HepG2 (cell line): Measurements from ENCODE around the gene CLDN15. TPM values are rescaled to one million over a fixed set of nuclear protein-coding genes. Genes with fewer than 3 reads are reported as not detected.

Source experiments
- ADNP ChIP-seq: sonication (generic); formaldehyde crosslinking; IDR thresholded peaks from 2 replicates; pipeline ENCODE4 v1.4.0; 2020; ENCODE audit warnings: missing genetic modification reagents
- GATAD1 ChIP-seq: IDR thresholded peaks from 2 replicates; pipeline ENCODE4 v1.6.1; 2016; ENCODE audit warnings: missing genetic modification reagents, missing compliant biosample characterization
- GTF2F1 ChIP-seq: fragments of 150-350 bp; IDR thresholded peaks from 2 replicates; pipeline ENCODE4 v1.6.1; 2014; ENCODE audit warnings: low read length
- KDM5B ChIP-seq: sonication (generic); formaldehyde crosslinking; IDR thresholded peaks from 2 replicates; pipeline ENCODE4 v1.4.0; 2020; ENCODE audit warnings: missing genetic modification reagents, mild to moderate bottlenecking, borderline replicate concordance
- MEIS1 ChIP-seq: sonication (generic); formaldehyde crosslinking; IDR thresholded peaks from 2 replicates; pipeline ENCODE4 v1.9.0; 2021; ENCODE audit warnings: mild to moderate bottlenecking, missing genetic modification reagents, moderate library complexity, borderline replicate concordance
- ONECUT2 ChIP-seq: sonication (generic); formaldehyde crosslinking; IDR thresholded peaks from 2 replicates; pipeline ENCODE4 v1.4.0; 2020; ENCODE audit warnings: missing genetic modification reagents
- SKI ChIP-seq: fragments of 450-650 bp; IDR thresholded peaks from one replicate; pipeline ENCODE4 v1.6.1; 2018; ENCODE audit warnings: mild to moderate bottlenecking; ENCODE audit not compliant: partially characterized antibody
- SOX13 ChIP-seq, 3 experiments: fragments of 450-650 bp in 1 of 3; sonication (generic) in 1 of 3; formaldehyde crosslinking in 1 of 3; IDR thresholded peaks in 2 of 3; conservative IDR thresholded peaks in 1 of 3; 2 replicates each; pipeline versions ENCODE4 v1.5.0 to v1.6.1; 2016 to 2020; ENCODE audit warnings: antibody characterized with exemption in 1 of 3, mild to moderate bottlenecking in 1 of 3, missing compliant biosample characterization in 1 of 3, missing genetic modification reagents in 1 of 3, moderate library complexity in 1 of 3
- TCF12 ChIP-seq, 2 experiments: fragments of 450-650 bp in 1 of 2; sonication (generic) in 1 of 2; formaldehyde crosslinking in 1 of 2; IDR thresholded peaks; 2 replicates each; pipeline versions ENCODE4 v1.6.1 to v1.8.0; 2017 to 2022; ENCODE audit warnings: antibody characterized with exemption in 1 of 2, mild to moderate bottlenecking in 1 of 2, missing genetic modification reagents in 1 of 2, moderate library complexity in 1 of 2
- TMF1 ChIP-seq: sonication (generic); formaldehyde crosslinking; IDR thresholded peaks from 2 replicates; pipeline ENCODE4 v1.8.1; 2022; ENCODE audit warnings: low read depth, missing genetic modification reagents
- ZNF124 ChIP-seq: sonication (generic); formaldehyde crosslinking; IDR thresholded peaks from 2 replicates; pipeline ENCODE4 v1.4.0; 2020; ENCODE audit warnings: missing genetic modification reagents
- ZNF225 ChIP-seq: sonication (generic); formaldehyde crosslinking; IDR thresholded peaks from 2 replicates; pipeline ENCODE4 v1.4.0; 2020; ENCODE audit warnings: mild to moderate bottlenecking, missing genetic modification reagents
- ZNF350 ChIP-seq: sonication (generic); formaldehyde crosslinking; IDR thresholded peaks from 2 replicates; pipeline ENCODE4 v1.4.0; 2020; ENCODE audit warnings: mild to moderate bottlenecking, low read depth, missing genetic modification reagents, borderline replicate concordance
- ZNF382 ChIP-seq: sonication (generic); formaldehyde crosslinking; IDR thresholded peaks from 2 replicates; pipeline ENCODE4 v1.5.0; 2020; ENCODE audit warnings: missing genetic modification reagents, mild to moderate bottlenecking, borderline replicate concordance
- ZNF451 ChIP-seq: sonication (generic); formaldehyde crosslinking; IDR thresholded peaks from 2 replicates; pipeline ENCODE4 v1.5.0; 2020; ENCODE audit warnings: mild to moderate bottlenecking, missing genetic modification reagents
- ZNF530 ChIP-seq: sonication (generic); formaldehyde crosslinking; IDR thresholded peaks from 2 replicates; pipeline ENCODE4 v1.5.0; 2020; ENCODE audit warnings: low read depth, mild to moderate bottlenecking, missing genetic modification reagents
- ZNF737 ChIP-seq: sonication (generic); formaldehyde crosslinking; IDR thresholded peaks from 2 replicates; pipeline ENCODE4 v1.5.0; 2020; ENCODE audit warnings: missing genetic modification reagents, mild to moderate bottlenecking, borderline replicate concordance
- polyA plus RNA-seq, 8 experiments: library from polyadenylated mRNA; depleted of rRNA in 3 of 8; stranded (reverse) in 7 of 8; unstranded in 1 of 8; fragments of >200 nt; fragmentation: Illumina TruSeq in 4 of 8; extraction: Trizol in 4 of 8; gene quantifications; 2 replicates each; pipeline versions ENCODE4 v1.2.1 to v1.2.3, GENCODE V29; 2011 to 2016; ENCODE audit warnings: low read depth in 4 of 8, missing spikeins in 1 of 8, mixed read lengths in 1 of 8; ENCODE audit not compliant: insufficient read depth in 1 of 8
- total RNA-seq, 5 experiments: library from RNA; depleted of rRNA; stranded (reverse); fragments of >200 nt; fragmentation: Illumina TruSeq; extraction: Trizol; gene quantifications; 2 replicates each; pipeline ENCODE4 v1.2.3, GENCODE V29; 2016; ENCODE audit warnings: low read depth in 1 of 5
- TF ChIP-seq, protein P1 (sequence below): fragments of 450-650 bp; IDR thresholded peaks from 2 replicates; pipeline ENCODE4 v1.6.1; 2017
- TF ChIP-seq, protein P2 (sequence below): sonication (generic); formaldehyde crosslinking; IDR thresholded peaks from 2 replicates; pipeline ENCODE4 v1.5.0; 2020; ENCODE audit warnings: mild to moderate bottlenecking, missing genetic modification reagents, moderate library complexity
- TF ChIP-seq, protein P3 (sequence below): sonication (generic); formaldehyde crosslinking; IDR thresholded peaks from 2 replicates; pipeline ENCODE4 v1.5.1; 2020; ENCODE audit warnings: missing genetic modification reagents, mild to moderate bottlenecking, borderline replicate concordance
- TF ChIP-seq, protein P4 (sequence below): sonication (generic); formaldehyde crosslinking; IDR thresholded peaks from 2 replicates; pipeline ENCODE4 v1.5.1; 2020; ENCODE audit warnings: mild to moderate bottlenecking, missing genetic modification reagents

The CLDN15 gene
- total and polyA plus RNA-seq, 2 of the 13 experiments (the other 11 are each of a cell fraction or from before 2014, with no cell fraction given), result 7.1 to 17.8 TPM

DNA sequence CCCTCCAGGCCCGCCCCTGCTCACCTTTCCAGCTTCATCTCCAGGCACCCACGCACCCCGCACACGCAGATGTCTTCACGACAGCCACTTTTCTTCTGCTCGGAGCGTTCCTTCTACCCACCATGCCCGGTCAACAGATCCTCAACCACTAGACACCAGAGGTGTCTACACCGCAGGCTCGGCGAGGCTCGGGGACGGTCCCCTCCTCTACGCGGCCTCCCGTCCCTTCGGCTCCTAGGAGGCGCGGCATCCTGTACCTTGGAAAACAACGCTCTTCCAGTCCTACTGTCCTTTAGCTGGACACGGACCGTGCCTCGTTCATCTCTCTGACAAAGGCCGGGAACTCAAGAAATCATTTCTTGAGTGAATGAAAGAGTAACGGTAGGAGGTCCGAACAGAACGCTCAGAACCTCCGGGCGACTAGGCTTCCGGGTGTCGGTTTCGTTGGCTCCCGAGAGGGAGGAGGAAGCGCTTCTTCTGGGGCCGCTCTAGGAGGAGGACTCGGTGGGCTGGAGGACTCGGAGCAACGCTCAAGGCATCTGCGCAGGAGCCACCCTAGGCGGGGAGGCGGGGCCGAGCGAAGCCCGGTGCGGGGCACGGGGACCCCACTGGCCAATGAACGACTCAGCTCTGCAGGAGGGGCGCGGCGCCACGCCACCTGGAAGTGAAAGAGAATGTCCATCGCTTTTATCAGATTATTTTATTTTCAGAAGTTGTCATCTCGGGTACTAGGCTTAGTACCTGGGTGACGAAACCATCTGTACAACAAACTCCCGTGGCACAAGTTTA is 14.5 kb upstream of the CLDN15 start (continued):
- TF ChIP-seq ZNF737 (CRISPR knock-in tag), result no peak
- TF ChIP-seq KDM5B, result no peak
- no peak for TF ChIP-seq TMF1 (CRISPR knock-in tag)
- TF ChIP-seq, protein P1, sequence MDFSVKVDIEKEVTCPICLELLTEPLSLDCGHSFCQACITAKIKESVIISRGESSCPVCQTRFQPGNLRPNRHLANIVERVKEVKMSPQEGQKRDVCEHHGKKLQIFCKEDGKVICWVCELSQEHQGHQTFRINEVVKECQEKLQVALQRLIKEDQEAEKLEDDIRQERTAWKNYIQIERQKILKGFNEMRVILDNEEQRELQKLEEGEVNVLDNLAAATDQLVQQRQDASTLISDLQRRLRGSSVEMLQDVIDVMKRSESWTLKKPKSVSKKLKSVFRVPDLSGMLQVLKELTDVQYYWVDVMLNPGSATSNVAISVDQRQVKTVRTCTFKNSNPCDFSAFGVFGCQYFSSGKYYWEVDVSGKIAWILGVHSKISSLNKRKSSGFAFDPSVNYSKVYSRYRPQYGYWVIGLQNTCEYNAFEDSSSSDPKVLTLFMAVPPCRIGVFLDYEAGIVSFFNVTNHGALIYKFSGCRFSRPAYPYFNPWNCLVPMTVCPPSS, result no peak
- no peak for TF ChIP-seq TCF12 (IDR thresholded peaks at IDR 0.05)
- no peak for TF ChIP-seq TCF12 (CRISPR knock-in tag; IDR thresholded peaks at IDR 0.05)
- no peak for TF ChIP-seq GTF2F1
- TF ChIP-seq ZNF382 (CRISPR knock-in tag), result no peak
- TF ChIP-seq, protein P2, sequence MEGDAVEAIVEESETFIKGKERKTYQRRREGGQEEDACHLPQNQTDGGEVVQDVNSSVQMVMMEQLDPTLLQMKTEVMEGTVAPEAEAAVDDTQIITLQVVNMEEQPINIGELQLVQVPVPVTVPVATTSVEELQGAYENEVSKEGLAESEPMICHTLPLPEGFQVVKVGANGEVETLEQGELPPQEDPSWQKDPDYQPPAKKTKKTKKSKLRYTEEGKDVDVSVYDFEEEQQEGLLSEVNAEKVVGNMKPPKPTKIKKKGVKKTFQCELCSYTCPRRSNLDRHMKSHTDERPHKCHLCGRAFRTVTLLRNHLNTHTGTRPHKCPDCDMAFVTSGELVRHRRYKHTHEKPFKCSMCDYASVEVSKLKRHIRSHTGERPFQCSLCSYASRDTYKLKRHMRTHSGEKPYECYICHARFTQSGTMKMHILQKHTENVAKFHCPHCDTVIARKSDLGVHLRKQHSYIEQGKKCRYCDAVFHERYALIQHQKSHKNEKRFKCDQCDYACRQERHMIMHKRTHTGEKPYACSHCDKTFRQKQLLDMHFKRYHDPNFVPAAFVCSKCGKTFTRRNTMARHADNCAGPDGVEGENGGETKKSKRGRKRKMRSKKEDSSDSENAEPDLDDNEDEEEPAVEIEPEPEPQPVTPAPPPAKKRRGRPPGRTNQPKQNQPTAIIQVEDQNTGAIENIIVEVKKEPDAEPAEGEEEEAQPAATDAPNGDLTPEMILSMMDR, result no peak
- no peak for TF ChIP-seq ZNF225 (CRISPR knock-in tag)
- peak; percentile 34 for TF ChIP-seq SKI
- no peak for TF ChIP-seq ADNP (CRISPR knock-in tag)
- TF ChIP-seq, protein P3, sequence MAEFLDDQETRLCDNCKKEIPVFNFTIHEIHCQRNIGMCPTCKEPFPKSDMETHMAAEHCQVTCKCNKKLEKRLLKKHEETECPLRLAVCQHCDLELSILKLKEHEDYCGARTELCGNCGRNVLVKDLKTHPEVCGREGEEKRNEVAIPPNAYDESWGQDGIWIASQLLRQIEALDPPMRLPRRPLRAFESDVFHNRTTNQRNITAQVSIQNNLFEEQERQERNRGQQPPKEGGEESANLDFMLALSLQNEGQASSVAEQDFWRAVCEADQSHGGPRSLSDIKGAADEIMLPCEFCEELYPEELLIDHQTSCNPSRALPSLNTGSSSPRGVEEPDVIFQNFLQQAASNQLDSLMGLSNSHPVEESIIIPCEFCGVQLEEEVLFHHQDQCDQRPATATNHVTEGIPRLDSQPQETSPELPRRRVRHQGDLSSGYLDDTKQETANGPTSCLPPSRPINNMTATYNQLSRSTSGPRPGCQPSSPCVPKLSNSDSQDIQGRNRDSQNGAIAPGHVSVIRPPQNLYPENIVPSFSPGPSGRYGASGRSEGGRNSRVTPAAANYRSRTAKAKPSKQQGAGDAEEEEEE (CRISPR knock-in tag), result 0 out of 2 replicates have a peak, but pooled peaks have one; percentile 83
- TF ChIP-seq, protein P4, sequence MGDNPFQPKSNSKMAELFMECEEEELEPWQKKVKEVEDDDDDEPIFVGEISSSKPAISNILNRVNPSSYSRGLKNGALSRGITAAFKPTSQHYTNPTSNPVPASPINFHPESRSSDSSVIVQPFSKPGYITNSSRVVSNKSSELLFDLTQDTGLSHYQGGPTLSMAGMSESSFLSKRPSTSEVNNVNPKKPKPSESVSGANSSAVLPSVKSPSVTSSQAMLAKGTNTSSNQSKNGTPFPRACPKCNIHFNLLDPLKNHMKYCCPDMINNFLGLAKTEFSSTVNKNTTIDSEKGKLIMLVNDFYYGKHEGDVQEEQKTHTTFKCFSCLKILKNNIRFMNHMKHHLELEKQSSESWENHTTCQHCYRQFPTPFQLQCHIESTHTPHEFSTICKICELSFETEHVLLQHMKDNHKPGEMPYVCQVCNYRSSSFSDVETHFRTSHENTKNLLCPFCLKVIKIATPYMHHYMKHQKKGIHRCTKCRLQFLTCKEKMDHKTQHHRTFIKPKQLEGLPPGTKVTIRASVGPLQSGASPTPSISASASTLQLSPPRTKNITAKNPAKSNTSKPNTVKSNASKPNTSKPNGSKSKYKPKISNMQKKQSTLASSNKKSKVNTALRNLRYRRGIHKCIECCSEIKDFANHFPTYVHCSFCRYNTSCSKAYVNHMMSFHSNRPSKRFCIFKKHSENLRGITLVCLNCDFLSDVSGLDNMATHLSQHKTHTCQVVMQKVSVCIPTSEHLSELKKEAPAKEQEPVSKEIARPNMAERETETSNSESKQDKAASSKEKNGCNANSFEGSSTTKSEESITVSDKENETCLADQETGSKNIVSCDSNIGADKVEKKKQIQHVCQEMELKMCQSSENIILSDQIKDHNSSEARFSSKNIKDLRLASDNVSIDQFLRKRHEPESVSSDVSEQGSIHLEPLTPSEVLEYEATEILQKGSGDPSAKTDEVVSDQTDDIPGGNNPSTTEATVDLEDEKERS (CRISPR knock-in tag), result peak; percentile 49; the same call in 1 of the 2 replicates
- TF ChIP-seq ZNF451 (CRISPR knock-in tag), result no peak
- no peak for TF ChIP-seq ZNF530 (CRISPR knock-in tag)
- TF ChIP-seq GATAD1 (CRISPR knock-in tag), result peak; percentile 94
- peak; percentile 72 for TF ChIP-seq ZNF350 (CRISPR knock-in tag)
- TF ChIP-seq SOX13 (IDR thresholded peaks at IDR 0.05), result no peak
- no peak for TF ChIP-seq SOX13 (CRISPR knock-in tag; conservative IDR thresholded peaks at IDR 0.05 in 1 of 2, IDR thresholded peaks at IDR 0.05 in 1 of 2)
- TF ChIP-seq ONECUT2 (CRISPR knock-in tag), result no peak
- TF ChIP-seq MEIS1 (CRISPR knock-in tag), result no peak
- no peak for TF ChIP-seq ZNF124 (CRISPR knock-in tag)
